Panc1 (cell line): Measurements from ENCODE around the gene SNX33. TPM values are rescaled to one million over a fixed set of nuclear protein-coding genes. Genes with fewer than 3 reads are reported as not detected.

Source experiments
- ATAC-seq: fragments of 200-7000 bp; cut with Tn5 transposase; 2 replicates; pipeline ENCODE4 v1.9.1; 2020; ENCODE audit warnings: mild to moderate bottlenecking, moderate library complexity
- BruUV-seq: library from RNA; stranded (reverse); fragments of 400-500 nt; replicated peaks from 2 replicates; lab custom pipeline; 2021; lab: Mats Ljungman, UMichigan
- CTCF ChIA-PET: fragments of 300-600 bp; sonication (Branson Sonifier 250); formaldehyde crosslinking; loops from one replicate; lab custom pipeline; 2022; ENCODE audit warnings: antibody characterized with exemption; lab: Charles Lee
- POLR2A ChIA-PET: fragments of 300-600 bp; sonication (Branson Sonifier 250); formaldehyde crosslinking; loops from one replicate; lab custom pipeline; 2022; ENCODE audit warnings: antibody characterized with exemption; lab: Charles Lee
- DNase-seq: peaks from one replicate; pipeline ENCODE4 v3.0.0-alpha.2; 2010; ENCODE audit warnings: low read depth, low spot score
- H3K27ac ChIP-seq: 2 replicates; pipeline ENCODE4 v1.5.1; 2011; ENCODE audit warnings: mild to moderate bottlenecking, low read length, inconsistent platforms
- H3K27me3 ChIP-seq: fragments of 200-500 bp; sonication (Bioruptor generic); 2 replicates; pipeline ENCODE4 v1.6.0; 2014; ENCODE audit warnings: low read length, inconsistent platforms; ENCODE audit not compliant: control insufficient read depth, insufficient read depth
- H3K36me3 ChIP-seq: fragments of 200-500 bp; sonication (Bioruptor generic); 2 replicates; pipeline ENCODE4 v1.5.1; 2014; ENCODE audit warnings: inconsistent platforms, mild to moderate bottlenecking, low read length, moderate library complexity; ENCODE audit not compliant: control insufficient read depth, insufficient read depth
- H3K4me1 ChIP-seq: 2 replicates; pipeline ENCODE4 v1.5.1; 2011; ENCODE audit warnings: inconsistent platforms, mild to moderate bottlenecking, low read length, moderate library complexity; ENCODE audit not compliant: control insufficient read depth, insufficient read depth
- H3K4me3 ChIP-seq, 2 experiments: 2 replicates each; pipeline ENCODE4 v1.5.1; 2011 to 2012; ENCODE audit warnings: low read depth in 2 of 2, low read length in 2 of 2, mild to moderate bottlenecking in 2 of 2, inconsistent platforms in 1 of 2, moderate library complexity in 1 of 2
- H3K9me3 ChIP-seq: fragments of 200-500 bp; sonication (Bioruptor generic); 2 replicates; pipeline ENCODE4 v1.5.1; 2014; ENCODE audit warnings: low read depth, mild to moderate bottlenecking, inconsistent platforms, low read length, moderate library complexity; ENCODE audit not compliant: control insufficient read depth, insufficient read depth
- POLR2AphosphoS5 ChIP-seq: IDR thresholded peaks from 2 replicates; pipeline ENCODE4 v1.6.1; 2012; ENCODE audit warnings: mild to moderate bottlenecking, low read depth, low read length, moderate library complexity
- SIN3A ChIP-seq: IDR thresholded peaks from 2 replicates; pipeline ENCODE4 v1.6.1; 2012; ENCODE audit warnings: low read depth, mild to moderate bottlenecking, low read length, moderate library complexity, borderline replicate concordance; ENCODE audit not compliant: insufficient read depth
- TCF7L2 ChIP-seq: IDR thresholded peaks from 2 replicates; pipeline ENCODE4 v1.6.1; 2011; ENCODE audit warnings: mild to moderate bottlenecking, low read depth, low read length, inconsistent platforms
- in situ Hi-C: cut with HindIII; loops from 2 replicates; pipeline ENCODE4 v1.10.0; 2016; ENCODE audit warnings: low sequenced_read_pairs, low pct_unique_long_range_greater_than_20kb
- intact Hi-C: fragments of 100-400 bp; cut with micrococcal nuclease; formaldehyde crosslinking; loops from one replicate; pipeline ENCODE4 v1.10.0; 2022; ENCODE audit not compliant: unreplicated experiment
- total RNA-seq: library from RNA; stranded (reverse); gene quantifications from one replicate; pipeline ENCODE4 v1.2.1, GENCODE V29; 2021; ENCODE audit not compliant: unreplicated experiment
- TF ChIP-seq, protein P1 (sequence below): fragments of 450-650 bp; IDR thresholded peaks from 2 replicates; pipeline ENCODE4 v1.5.1; 2017; ENCODE audit warnings: mild to moderate bottlenecking
- TF ChIP-seq, protein P2 (sequence below), 2 experiments: IDR thresholded peaks; 2 replicates each; pipeline ENCODE4 v1.6.1; 2011 to 2012; ENCODE audit warnings: low read depth in 2 of 2, control low read depth in 1 of 2, low read length in 1 of 2, mild to moderate bottlenecking in 1 of 2, moderate library complexity in 1 of 2; ENCODE audit not compliant: insufficient read depth in 1 of 2

SNX33 gene
- total RNA-seq, 1 experiment from 2014 or later = 17.0 TPM

DNA sequence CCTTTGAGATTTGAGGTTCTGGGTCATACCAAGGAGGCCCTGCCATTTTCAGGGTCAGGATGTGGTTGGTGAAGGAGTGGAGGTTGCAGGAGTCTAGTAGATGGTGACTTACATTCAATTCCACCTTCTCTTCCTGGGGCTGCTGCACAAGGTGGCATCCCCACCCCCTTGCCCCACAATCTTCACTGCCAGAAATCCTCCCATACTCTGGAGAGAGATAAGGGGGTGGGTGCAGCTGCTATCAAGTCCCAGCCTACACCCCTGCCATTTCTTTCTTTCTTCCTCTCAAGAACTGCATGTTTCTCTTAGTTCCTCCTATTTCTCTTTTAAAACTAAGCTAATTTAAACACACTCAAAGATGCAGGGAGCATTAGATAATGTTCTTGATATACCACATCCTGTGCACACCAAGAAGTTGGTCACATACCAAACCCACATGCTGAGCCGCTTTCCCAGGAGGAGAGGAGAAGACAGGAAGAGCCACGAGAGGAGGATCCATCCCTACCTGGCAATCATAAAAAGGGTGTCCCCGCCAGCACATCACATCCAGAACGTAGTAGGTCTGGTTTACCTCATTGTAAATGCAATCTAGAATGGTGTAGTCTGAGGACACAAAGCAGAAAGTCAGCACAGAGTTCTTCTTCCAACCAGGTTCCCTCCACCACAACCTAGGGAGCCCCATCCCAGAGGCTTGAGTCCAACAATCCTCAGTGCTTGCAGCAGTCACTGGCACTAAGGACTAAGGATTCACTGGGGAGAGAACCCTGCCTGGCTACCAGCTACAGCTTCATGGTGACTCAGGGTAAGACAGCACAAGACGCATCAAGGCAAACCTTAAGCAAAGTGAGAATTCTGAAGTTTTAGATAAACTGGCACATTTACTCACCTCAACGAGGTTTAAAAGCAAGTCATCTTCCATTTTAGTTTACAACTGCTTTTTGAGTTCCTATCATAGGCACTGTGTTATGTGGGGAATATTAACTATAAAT is 40.7 kb upstream of the SNX33 start:
- POLR2A ChIA-PET = no interaction called here
- TSS peak; percentile 70 for BruUV-seq
- Histone ChIP-seq H3K9me3 (no peaks in the 10 kb centered on the region), H3K27ac (no peak overlapping the region), H3K4me1 (no peaks in the 10 kb centered on the region), H3K4me3 (no peak overlapping the region), H3K27me3 (no peaks in the 10 kb centered on the region), H3K36me3 (peaks cover 9% of the 10 kb centered on the region)
- intact Hi-C loops = no loop called here
- no peak for TF ChIP-seq TCF7L2
- CTCF ChIA-PET = no interaction called here
- no peak for DNase-seq
- no peak for ATAC-seq
- in situ Hi-C loops = no loop called here

DNA sequence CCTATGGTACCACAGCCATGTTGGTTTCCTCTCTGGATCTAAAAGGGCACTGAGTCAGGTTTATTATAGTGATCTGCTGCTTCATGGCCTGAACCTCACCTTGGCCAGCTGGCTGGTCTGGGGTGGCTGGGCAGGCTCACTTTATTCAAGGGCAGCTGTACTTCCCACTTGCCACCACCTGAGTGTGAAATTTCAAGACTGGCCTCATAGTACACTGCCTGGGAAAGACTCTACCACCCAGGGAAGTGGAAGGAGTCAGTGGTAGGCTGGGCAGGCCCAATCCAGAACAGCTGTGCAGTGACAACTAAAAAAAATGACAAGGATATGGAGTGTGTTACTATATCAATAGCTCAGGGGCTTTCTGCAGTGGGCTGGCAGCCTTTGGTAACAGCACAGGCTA is 30.9 kb upstream of the SNX33 start:
- DNase-seq (no peak), ATAC-seq (peak; percentile 64)
- intact Hi-C loops = no loop called here
- no peaks in the 10 kb centered on the region for H3K9me3 ChIP-seq
- H3K27ac ChIP-seq = no peak overlapping the region
- POLR2A ChIA-PET = no interaction called here
- CTCF ChIA-PET = no interaction called here
- no peak for TF ChIP-seq TCF7L2
- TF ChIP-seq, protein P1, sequence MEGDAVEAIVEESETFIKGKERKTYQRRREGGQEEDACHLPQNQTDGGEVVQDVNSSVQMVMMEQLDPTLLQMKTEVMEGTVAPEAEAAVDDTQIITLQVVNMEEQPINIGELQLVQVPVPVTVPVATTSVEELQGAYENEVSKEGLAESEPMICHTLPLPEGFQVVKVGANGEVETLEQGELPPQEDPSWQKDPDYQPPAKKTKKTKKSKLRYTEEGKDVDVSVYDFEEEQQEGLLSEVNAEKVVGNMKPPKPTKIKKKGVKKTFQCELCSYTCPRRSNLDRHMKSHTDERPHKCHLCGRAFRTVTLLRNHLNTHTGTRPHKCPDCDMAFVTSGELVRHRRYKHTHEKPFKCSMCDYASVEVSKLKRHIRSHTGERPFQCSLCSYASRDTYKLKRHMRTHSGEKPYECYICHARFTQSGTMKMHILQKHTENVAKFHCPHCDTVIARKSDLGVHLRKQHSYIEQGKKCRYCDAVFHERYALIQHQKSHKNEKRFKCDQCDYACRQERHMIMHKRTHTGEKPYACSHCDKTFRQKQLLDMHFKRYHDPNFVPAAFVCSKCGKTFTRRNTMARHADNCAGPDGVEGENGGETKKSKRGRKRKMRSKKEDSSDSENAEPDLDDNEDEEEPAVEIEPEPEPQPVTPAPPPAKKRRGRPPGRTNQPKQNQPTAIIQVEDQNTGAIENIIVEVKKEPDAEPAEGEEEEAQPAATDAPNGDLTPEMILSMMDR = no peak
- TF ChIP-seq SIN3A = no peak
- TF ChIP-seq POLR2AphosphoS5 = no peak
- TF ChIP-seq, protein P2, sequence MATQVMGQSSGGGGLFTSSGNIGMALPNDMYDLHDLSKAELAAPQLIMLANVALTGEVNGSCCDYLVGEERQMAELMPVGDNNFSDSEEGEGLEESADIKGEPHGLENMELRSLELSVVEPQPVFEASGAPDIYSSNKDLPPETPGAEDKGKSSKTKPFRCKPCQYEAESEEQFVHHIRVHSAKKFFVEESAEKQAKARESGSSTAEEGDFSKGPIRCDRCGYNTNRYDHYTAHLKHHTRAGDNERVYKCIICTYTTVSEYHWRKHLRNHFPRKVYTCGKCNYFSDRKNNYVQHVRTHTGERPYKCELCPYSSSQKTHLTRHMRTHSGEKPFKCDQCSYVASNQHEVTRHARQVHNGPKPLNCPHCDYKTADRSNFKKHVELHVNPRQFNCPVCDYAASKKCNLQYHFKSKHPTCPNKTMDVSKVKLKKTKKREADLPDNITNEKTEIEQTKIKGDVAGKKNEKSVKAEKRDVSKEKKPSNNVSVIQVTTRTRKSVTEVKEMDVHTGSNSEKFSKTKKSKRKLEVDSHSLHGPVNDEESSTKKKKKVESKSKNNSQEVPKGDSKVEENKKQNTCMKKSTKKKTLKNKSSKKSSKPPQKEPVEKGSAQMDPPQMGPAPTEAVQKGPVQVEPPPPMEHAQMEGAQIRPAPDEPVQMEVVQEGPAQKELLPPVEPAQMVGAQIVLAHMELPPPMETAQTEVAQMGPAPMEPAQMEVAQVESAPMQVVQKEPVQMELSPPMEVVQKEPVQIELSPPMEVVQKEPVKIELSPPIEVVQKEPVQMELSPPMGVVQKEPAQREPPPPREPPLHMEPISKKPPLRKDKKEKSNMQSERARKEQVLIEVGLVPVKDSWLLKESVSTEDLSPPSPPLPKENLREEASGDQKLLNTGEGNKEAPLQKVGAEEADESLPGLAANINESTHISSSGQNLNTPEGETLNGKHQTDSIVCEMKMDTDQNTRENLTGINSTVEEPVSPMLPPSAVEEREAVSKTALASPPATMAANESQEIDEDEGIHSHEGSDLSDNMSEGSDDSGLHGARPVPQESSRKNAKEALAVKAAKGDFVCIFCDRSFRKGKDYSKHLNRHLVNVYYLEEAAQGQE (IDR thresholded peaks at IDR 0.05; ENCODE audit: insufficient read depth in 1 of 2, low read depth in 2 of 2, low read length in 1 of 2) = no peak
- no peaks in the 10 kb centered on the region for H3K27me3 ChIP-seq
- H3K4me3 ChIP-seq = no peak overlapping the region
- H3K36me3 ChIP-seq = peaks cover 29% of the 10 kb centered on the region
- TSS peak; percentile 61 for BruUV-seq
- in situ Hi-C loops = no loop called here
- H3K4me1 ChIP-seq = no peaks in the 10 kb centered on the region
